Psoas muscle (tissue), 8 donors: ENCODE data around the gene ZNF224. TPM values are rescaled to one million over a fixed set of nuclear protein-coding genes. Genes with fewer than 3 reads are reported as not detected.

Experiments
- ATAC-seq, 4 donors: fragments of 200-7000 bp; cut with Tn5 transposase; one replicate each; pipeline ENCODE4 v1.9.1; 2020; ENCODE audit warnings: moderate library complexity in 3 of 4, mild to moderate bottlenecking in 2 of 4
- DNase-seq, 2 donors: peaks; one replicate each; pipeline ENCODE4 v3.0.0-alpha.2; 2020
- H3K27ac ChIP-seq: fragments of 200-600 bp; one replicate; pipeline ENCODE4 v1.8.0; 2022
- H3K27me3 ChIP-seq, 3 donors: fragments of 200-600 bp in 1 of 3; one replicate each; pipeline versions ENCODE4 v1.6.1 to v1.8.0; 2013 to 2022; ENCODE audit warnings: low read length in 2 of 3, mild to moderate bottlenecking in 2 of 3, moderate library complexity in 1 of 3; ENCODE audit not compliant: insufficient read depth in 3 of 3
- H3K36me3 ChIP-seq, 2 donors: fragments of 200-600 bp in 1 of 2; one replicate each; pipeline versions ENCODE4 v1.6.1 to v1.8.0; 2013 to 2022; ENCODE audit warnings: low read depth in 1 of 2, mild to moderate bottlenecking in 1 of 2, moderate library complexity in 1 of 2; ENCODE audit not compliant: insufficient read depth in 1 of 2
- H3K4me1 ChIP-seq: fragments of 200-600 bp; one replicate; pipeline ENCODE4 v1.8.0; 2022
- H3K4me3 ChIP-seq: fragments of 200-600 bp; one replicate; pipeline ENCODE4 v1.8.0; 2022; ENCODE audit warnings: mild to moderate bottlenecking
- H3K9me3 ChIP-seq: fragments of 200-600 bp; one replicate; pipeline ENCODE4 v1.8.0; 2022
- CTCF ChIP-seq: fragments of 200-600 bp; IDR thresholded peaks from one replicate; pipeline ENCODE4 v1.8.0; 2022; ENCODE audit warnings: antibody characterized with exemption
- WGBS, 3 donors: extraction: QIAGEN DNeasy Blood & Tissue Kit; methylation state at CpG; one replicate each; pipeline versions ENCODE4 v1.1.6 to v1.1.7; 2013; 5-methylcytosine and 5-hydroxymethylcytosine counted together
- intact Hi-C, 2 donors: fragments of 100-400 bp; cut with DNase I; formaldehyde crosslinking; loops; one replicate each; pipeline versions ENCODE4 v1.11.0 to v1.14.2; 2022
- long read RNA-seq, 2 donors: library from polyadenylated mRNA; unstranded; transcript quantifications; one replicate each; pipeline ENCODE4 v2.0.0, GENCODE V29; 2021
- polyA plus RNA-seq, 3 donors: library from polyadenylated mRNA; stranded (reverse); fragments of 200-250 nt; gene quantifications; one replicate each; pipeline ENCODE4 v1.2.3, GENCODE V29; 2013
- total RNA-seq, 4 donors: library from RNA; stranded (reverse); fragmentation: NEBNext Ultra II Directional in 2 of 4; extraction: Animal tissue kit (Norgen Biotek cat#: 25700) in 2 of 4; gene quantifications; one replicate each; pipeline versions ENCODE4 v1.2.1 to v1.2.4, GENCODE V29; 2021 to 2023
- donor health status: healthy with polysubstance abuse.
- donor health status: DM: no; HTN: no; CAD: no; lungs with moderate emphysema.
- donor health status: Bipolar disorder and iron deficiency.
- donor health status: healthy.
- donor health status: DM: yes; HTN: yes; CAD: no.
- donor health status: DM: no; HTN: no; CAD: no.
- donor health status: DM: no; HTN: no; CAD: no.
- donor health status: DM: yes; HTN: yes; CAD: no.

ZNF224 gene
- total RNA-seq, result 10 to 100 TPM in 1 of 4 donors, 1 to 10 TPM in 3; 3.6 to 10.2 (median 6.4) TPM
- polyA plus RNA-seq, result 1 to 10 TPM; 3.2 to 6.8 (median 3.3) TPM
- long read RNA-seq, donor 1, partial matches to known transcripts, result 0 of 4 reads
- long read RNA-seq, donor 1, other reads (novel, unspliced or antisense), result 0 of 4 reads
- long read RNA-seq, donor 2, partial matches to known transcripts, result 0 of 11 reads
- long read RNA-seq, donor 2, other reads (novel, unspliced or antisense), result 5 of 11 reads

GRCh38 chr19:44093931-44094765 lies at the start of gene ZNF224:
Gene ZNF224, plus strand, starts transcription at chr19:44094361. Its CDS starts 3,513 bp downstream, at chr19:44097874.
- peak; percentile 90 to 93 for DNase-seq
- Histone ChIP-seq H3K36me3 (peaks cover 3 to 30% of the 10 kb centered on the region in 2 donors), H3K4me3 (peak within 1 kb of the TSS; percentile 83), H3K4me1 (no peaks in the 10 kb centered on the region), H3K27ac (peak within 1 kb of the TSS; percentile 70), H3K27me3 (no peaks in the 10 kb centered on the region), H3K9me3 (peaks cover 5% of the 10 kb centered on the region)
- peak; percentile 97 to 100 (median 100) for ATAC-seq
- TF ChIP-seq CTCF, result no peak
- intact Hi-C loops, result loop anchor here (2.0 to 10.0 kb wide), 5 partner anchors 17 to 109 kb away; partner anchors contain the start of genes ZNF155 (in 1 of the 2), ZNF225 (in 1 of the 2), ZNF230 (in 1 of the 2) and ZNF284 (in 1 of the 2)
- WGBS, 3 donors, result 0% methylated on average over 50 of the region's 50 CpGs

GRCh38 chr19:44050740-44051649 lies 43.2 kb upstream of the ZNF224 start:
- intact Hi-C loops, result loop anchor here (5.0 to 10.0 kb wide), 6 partner anchors 49 to 306 kb away; partner anchors contain the start of genes ZNF112 (in 1 of the 2), ZNF225 (in 1 of the 2), ZNF230 (in 1 of the 2) and ZNF235 (in 1 of the 2)
- H3K4me1 ChIP-seq, result peaks cover 10% of the 10 kb centered on the region
- ATAC-seq (peak in 1 of 4 donors; percentile 12), DNase-seq (no peak)
- peak overlapping the region; percentile 78 for H3K4me3 ChIP-seq
- 12 to 15% (median 13%) methylated on average over 21 of the region's 21 CpGs for WGBS, 3 donors
- peaks cover 3 to 13% of the 10 kb centered on the region in 2 donors for H3K36me3 ChIP-seq
- peak overlapping the region; percentile 39 for H3K27ac ChIP-seq
- no peak for TF ChIP-seq CTCF
- H3K9me3 ChIP-seq, result peaks cover 22% of the 10 kb centered on the region
- peaks cover 0 to 12% (median 5%) of the 10 kb centered on the region in 3 donors for H3K27me3 ChIP-seq

- H3K27ac ChIP-seq, result peak within 1 kb of the TSS; percentile 72
- H3K4me1 ChIP-seq, result peaks cover 10% of the 10 kb centered on the region
- ATAC-seq (peak; percentile 100), DNase-seq (peak; percentile 94 to 96)
- TF ChIP-seq CTCF, result no peak
- H3K27me3 ChIP-seq, result peaks cover 0 to 12% (median 5%) of the 10 kb centered on the region in 3 donors
- H3K9me3 ChIP-seq, result peaks cover 22% of the 10 kb centered on the region
- 0 to 1% (median 1%) methylated on average over 38 of the region's 38 CpGs for WGBS, 3 donors
- peaks cover 3 to 15% of the 10 kb centered on the region in 2 donors for H3K36me3 ChIP-seq
- intact Hi-C loops, result loop anchor here (5.0 to 10.0 kb wide), 6 partner anchors 50 to 305 kb away; partner anchors contain the start of genes ZNF112 (in 1 of the 2), ZNF225 (in 1 of the 2), ZNF230 (in 1 of the 2) and ZNF235 (in 1 of the 2)
- peak within 1 kb of the TSS; percentile 78 for H3K4me3 ChIP-seq
Observed at GRCh38 chr19:44051650-44052402, 42.3 kb upstream of the ZNF224 start, which contains the start of gene ZNF223. Gene ZNF223, plus strand, starts transcription at chr19:44052036. Its CDS starts 3,141 bp downstream, at chr19:44055177.
